ENCODE measurements around the gene KRT1. TPM values are rescaled to one million over a fixed set of nuclear protein-coding genes. Genes with fewer than 3 reads are reported as not detected.

The KRT1 gene
- total RNA-seq, 1 experiment from 2014 or later = not detected

Other genes starting within 250 kb of the KRT1 start
- not detected in 2 replicates for gene KRT75, start 246.0 kb downstream of the KRT1 start, total RNA-seq (2014; rRNA removed; shearing (Covaris generic))
- not detected in 2 replicates for gene KRT6B, start 228.3 kb downstream of the KRT1 start, total RNA-seq (2014; rRNA removed; shearing (Covaris generic))
- gene KRT6C, start 206.6 kb downstream of the KRT1 start, total RNA-seq (2014; rRNA removed; shearing (Covaris generic)) = not detected in 2 replicates
- gene KRT6A, start 187.2 kb downstream of the KRT1 start, total RNA-seq (2014; rRNA removed; shearing (Covaris generic)) = not detected in 2 replicates
- not detected in 2 replicates for gene KRT5, start 160.0 kb downstream of the KRT1 start, total RNA-seq (2014; rRNA removed; shearing (Covaris generic))
- not detected in 2 replicates for gene KRT71, start 127.3 kb downstream of the KRT1 start, total RNA-seq (2014; rRNA removed; shearing (Covaris generic))
- gene KRT74, start 106.6 kb downstream of the KRT1 start, total RNA-seq (2014; rRNA removed; shearing (Covaris generic)) = not detected in 2 replicates
- gene KRT72, start 78.9 kb downstream of the KRT1 start, total RNA-seq (2014; rRNA removed; shearing (Covaris generic)) = not detected in 2 replicates
- not detected in 2 replicates for gene KRT73, start 61.8 kb downstream of the KRT1 start, total RNA-seq (2014; rRNA removed; shearing (Covaris generic))
- gene KRT2, start 28.2 kb downstream of the KRT1 start, total RNA-seq (2014; rRNA removed; shearing (Covaris generic)) = not detected in 2 replicates
- gene KRT77, start 23.1 kb upstream of the KRT1 start, total RNA-seq (2014; rRNA removed; shearing (Covaris generic)) = not detected in 2 replicates
- not detected in 2 replicates for gene KRT76, start 96.9 kb upstream of the KRT1 start, total RNA-seq (2014; rRNA removed; shearing (Covaris generic))
- not detected in 2 replicates for gene KRT3, start 115.7 kb upstream of the KRT1 start, total RNA-seq (2014; rRNA removed; shearing (Covaris generic))
- not detected in 2 replicates for gene KRT4, start 133.7 kb upstream of the KRT1 start, total RNA-seq (2014; rRNA removed; shearing (Covaris generic))
- not detected in 2 replicates for gene KRT79, start 153.9 kb upstream of the KRT1 start, total RNA-seq (2014; rRNA removed; shearing (Covaris generic))
- gene KRT78, start 168.6 kb upstream of the KRT1 start, total RNA-seq (2014; rRNA removed; shearing (Covaris generic)) = not detected in 2 replicates
- gene KRT8, start 224.7 kb upstream of the KRT1 start, total RNA-seq (2014; rRNA removed; shearing (Covaris generic)) = 441 and 447 TPM in 2 replicates